Fibroblast of pulmonary artery (primary cell): ENCODE results near the gene C3orf85.

Experiments used
- DNase-seq: peaks from one replicate; pipeline ENCODE4 v3.0.0-alpha.2; 2010; ENCODE audit warnings: low read depth
- H3K4me3 ChIP-seq: replicated peaks from 2 replicates; pipeline ENCODE4 v1.5.1; 2011; ENCODE audit warnings: low read depth, mild to moderate bottlenecking, control low read depth, low read length, moderate library complexity
- TF ChIP-seq, protein P1 (sequence below): IDR thresholded peaks from 2 replicates; pipeline ENCODE4 v1.5.1; 2011; ENCODE audit warnings: mild to moderate bottlenecking, control low read depth, low read length, inconsistent platforms; ENCODE audit errors: missing control alignments

Gene C3orf85

GRCh38 chr3:109191421-109191820 is 54.9 kb downstream of the C3orf85 start:
- DNase-seq: no peak
- TF ChIP-seq, protein P1, sequence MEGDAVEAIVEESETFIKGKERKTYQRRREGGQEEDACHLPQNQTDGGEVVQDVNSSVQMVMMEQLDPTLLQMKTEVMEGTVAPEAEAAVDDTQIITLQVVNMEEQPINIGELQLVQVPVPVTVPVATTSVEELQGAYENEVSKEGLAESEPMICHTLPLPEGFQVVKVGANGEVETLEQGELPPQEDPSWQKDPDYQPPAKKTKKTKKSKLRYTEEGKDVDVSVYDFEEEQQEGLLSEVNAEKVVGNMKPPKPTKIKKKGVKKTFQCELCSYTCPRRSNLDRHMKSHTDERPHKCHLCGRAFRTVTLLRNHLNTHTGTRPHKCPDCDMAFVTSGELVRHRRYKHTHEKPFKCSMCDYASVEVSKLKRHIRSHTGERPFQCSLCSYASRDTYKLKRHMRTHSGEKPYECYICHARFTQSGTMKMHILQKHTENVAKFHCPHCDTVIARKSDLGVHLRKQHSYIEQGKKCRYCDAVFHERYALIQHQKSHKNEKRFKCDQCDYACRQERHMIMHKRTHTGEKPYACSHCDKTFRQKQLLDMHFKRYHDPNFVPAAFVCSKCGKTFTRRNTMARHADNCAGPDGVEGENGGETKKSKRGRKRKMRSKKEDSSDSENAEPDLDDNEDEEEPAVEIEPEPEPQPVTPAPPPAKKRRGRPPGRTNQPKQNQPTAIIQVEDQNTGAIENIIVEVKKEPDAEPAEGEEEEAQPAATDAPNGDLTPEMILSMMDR: no peak
- no peak overlapping the region for H3K4me3 ChIP-seq

DNA sequence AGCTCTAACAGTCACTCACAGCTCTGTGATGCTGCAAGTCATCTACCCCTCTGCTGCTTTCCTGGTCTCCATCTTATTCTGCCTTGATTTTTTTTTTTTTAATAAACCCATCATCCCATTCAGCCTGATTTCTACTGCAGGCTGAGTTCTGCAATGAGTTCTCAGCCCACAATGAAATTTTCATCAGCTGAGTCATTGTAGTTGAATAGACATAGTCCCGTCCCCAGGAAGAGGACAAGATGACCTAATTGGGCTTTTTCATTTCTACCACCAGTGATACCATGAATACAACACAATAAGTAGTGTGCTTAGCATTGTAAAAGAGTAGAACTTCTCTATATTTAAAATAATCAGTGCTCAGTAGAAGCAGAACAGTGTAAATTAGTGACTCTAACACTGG is 59.3 kb downstream of the C3orf85 start:
- TF ChIP-seq, protein P1: no peak
- no peak overlapping the region for H3K4me3 ChIP-seq
- DNase-seq: peak; percentile 57
